ENCODE data around the gene CDON. TPM values are rescaled to one million over a fixed set of nuclear protein-coding genes. Genes with fewer than 3 reads are reported as not detected.

CDON gene
- total RNA-seq, 4 donors from 2014 or later, result 14.2 to 40.9 (median 29.1) TPM

DNA sequence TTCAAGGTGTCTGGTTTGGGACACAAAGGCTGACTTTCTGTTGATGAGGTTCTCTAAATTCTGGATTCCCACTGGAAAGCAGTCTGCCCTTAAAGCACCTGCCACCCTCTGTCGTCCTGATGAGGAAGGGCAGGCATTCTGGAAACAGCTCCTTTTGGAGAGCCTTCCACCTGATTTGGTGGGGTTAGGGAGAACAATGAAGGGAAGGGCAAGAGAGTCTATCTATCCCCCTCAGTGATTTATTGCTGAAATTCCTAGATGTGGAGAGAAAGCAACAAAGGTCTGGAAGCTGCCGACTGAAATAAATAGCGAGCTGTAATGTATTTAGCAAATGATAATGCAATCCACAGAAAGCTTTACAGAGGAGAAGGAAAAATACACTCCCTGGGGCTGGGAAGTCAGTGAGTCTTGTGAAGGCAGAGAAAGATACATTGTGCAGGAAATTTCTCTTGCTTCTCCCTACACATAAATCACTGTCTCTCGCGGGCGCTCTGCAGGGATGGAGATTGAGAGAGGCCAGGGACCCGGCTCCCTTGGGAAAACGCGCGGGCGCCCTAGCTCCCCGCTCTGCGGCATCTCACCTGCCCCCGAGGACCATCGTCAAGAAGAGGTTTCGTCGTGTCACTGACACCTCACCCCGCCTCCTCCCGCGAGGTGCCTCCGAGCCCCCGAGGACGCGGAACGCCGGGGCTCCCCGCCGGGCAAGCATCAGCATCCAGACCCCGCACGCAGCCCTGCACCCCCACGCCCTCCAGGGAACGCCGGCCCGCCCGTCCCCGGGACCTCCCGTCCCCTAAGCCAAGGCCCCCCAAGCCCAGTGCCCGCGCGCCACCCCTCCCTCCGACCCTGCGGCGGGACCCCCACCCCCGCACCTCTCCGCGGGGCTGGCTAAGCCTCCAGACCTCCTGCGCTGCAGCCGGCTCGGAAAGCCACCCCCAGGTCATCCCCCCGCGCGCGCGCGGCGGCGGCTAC is 673 bp downstream of the CDON start:
- Histone ChIP-seq H3K27ac (peak overlapping the region; percentile 19 to 89 (median 88)), H3K36me3 (no peaks in the 10 kb centered on the region), H3K27me3 (no peaks in the 10 kb centered on the region), H3K4me3 (peak overlapping the region; percentile 80 to 100), H3K4me1 (peaks cover 0 to 59% (median 0%) of the 10 kb centered on the region in 3 donors), H3K9me3 (no peaks in the 10 kb centered on the region)
- ATAC-seq, result peak; percentile 0
- 0% methylated on average over 3 to 9 of the region's 57 CpGs for WGBS, 2 donors (ENCODE audit: low coverage in 1 of 2)
- no peak for TF ChIP-seq EP300 (IDR thresholded peaks at IDR 0.05)
- no peak for TF ChIP-seq POLR2A (IDR thresholded peaks at IDR 0.05)
- TF ChIP-seq POLR2AphosphoS5 (IDR thresholded peaks at IDR 0.05), result no peak
- TF ChIP-seq, protein P1, sequence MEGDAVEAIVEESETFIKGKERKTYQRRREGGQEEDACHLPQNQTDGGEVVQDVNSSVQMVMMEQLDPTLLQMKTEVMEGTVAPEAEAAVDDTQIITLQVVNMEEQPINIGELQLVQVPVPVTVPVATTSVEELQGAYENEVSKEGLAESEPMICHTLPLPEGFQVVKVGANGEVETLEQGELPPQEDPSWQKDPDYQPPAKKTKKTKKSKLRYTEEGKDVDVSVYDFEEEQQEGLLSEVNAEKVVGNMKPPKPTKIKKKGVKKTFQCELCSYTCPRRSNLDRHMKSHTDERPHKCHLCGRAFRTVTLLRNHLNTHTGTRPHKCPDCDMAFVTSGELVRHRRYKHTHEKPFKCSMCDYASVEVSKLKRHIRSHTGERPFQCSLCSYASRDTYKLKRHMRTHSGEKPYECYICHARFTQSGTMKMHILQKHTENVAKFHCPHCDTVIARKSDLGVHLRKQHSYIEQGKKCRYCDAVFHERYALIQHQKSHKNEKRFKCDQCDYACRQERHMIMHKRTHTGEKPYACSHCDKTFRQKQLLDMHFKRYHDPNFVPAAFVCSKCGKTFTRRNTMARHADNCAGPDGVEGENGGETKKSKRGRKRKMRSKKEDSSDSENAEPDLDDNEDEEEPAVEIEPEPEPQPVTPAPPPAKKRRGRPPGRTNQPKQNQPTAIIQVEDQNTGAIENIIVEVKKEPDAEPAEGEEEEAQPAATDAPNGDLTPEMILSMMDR (IDR thresholded peaks at IDR 0.05), result peak; percentile 38 to 78 (median 69)

DNA sequence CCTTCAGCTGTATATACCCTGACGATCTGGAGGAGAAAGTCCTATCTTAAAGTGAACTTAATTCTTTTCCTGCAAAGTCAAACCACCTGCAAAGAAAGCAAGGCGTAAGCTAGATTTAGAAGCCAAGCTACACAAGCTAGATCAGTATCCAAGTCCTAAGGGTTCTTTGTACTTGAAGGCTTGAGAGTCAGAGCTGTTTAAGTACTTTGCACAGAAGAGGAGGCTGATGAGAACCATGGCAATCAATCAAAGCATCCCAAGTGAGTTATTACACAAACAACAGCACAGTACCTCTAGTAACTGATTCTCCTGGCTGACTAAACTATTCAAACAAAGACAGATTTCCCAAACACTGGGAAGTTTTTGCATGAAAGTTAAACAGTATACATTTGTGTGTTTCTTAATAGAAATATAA is 1.9 kb downstream of the CDON start:
- WGBS, 2 donors (ENCODE audit: low coverage in 1 of 2), result 20 to 26% methylated on average over 2 of the region's 2 CpGs
- Histone ChIP-seq H3K4me3 (peak overlapping the region in 1 of 2 donors; percentile 100), H3K4me1 (peaks cover 0 to 65% (median 0%) of the 10 kb centered on the region in 3 donors), H3K36me3 (no peaks in the 10 kb centered on the region), H3K27ac (peak overlapping the region in 3 of 4 donors; percentile 87 to 89 (median 88)), H3K9me3 (no peaks in the 10 kb centered on the region), H3K27me3 (no peaks in the 10 kb centered on the region)
- no peak for ATAC-seq
- no peak for TF ChIP-seq POLR2AphosphoS5 (IDR thresholded peaks at IDR 0.05)

DNA sequence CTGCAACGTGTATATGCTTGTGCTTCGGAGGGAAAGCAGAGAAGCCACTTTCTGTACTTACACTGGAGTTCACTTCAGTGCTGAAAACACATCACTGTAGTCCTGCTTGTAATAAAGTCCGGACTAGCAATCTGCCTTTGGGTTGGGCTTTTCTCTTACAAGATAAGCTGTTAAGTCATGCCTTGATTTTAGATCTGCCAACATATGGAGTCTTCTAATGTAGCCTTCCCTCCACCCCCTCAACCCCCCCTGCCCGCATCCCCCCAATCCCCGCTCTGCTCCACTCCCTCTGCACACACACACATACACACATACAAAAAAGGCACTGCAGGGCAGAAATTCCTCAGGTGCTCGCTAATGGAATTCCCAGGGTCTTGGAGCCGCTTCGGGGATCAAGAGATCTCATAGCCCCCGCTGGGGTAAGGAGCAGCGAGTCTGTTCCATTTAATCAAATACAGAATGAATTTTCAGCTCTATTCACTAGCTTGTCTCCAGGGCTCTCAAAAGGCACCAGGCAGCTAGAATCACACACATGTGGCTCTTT is 3.4 kb downstream of the CDON start:
- no peak for ATAC-seq
- 22 to 34% methylated on average over 3 to 5 of the region's 10 CpGs for WGBS, 2 donors (ENCODE audit: low coverage in 1 of 2)
- Histone ChIP-seq H3K4me3 (peak overlapping the region in 1 of 2 donors; percentile 7), H3K27ac (peak overlapping the region in 3 of 4 donors; percentile 38 to 88 (median 53)), H3K36me3 (no peaks in the 10 kb centered on the region), H3K9me3 (no peaks in the 10 kb centered on the region), H3K27me3 (no peaks in the 10 kb centered on the region), H3K4me1 (peaks cover 0 to 65% (median 0%) of the 10 kb centered on the region in 3 donors)
- TF ChIP-seq, protein P1 (IDR thresholded peaks at IDR 0.05), result no peak
- TF ChIP-seq POLR2AphosphoS5 (IDR thresholded peaks at IDR 0.05) (no peak), EP300 (IDR thresholded peaks at IDR 0.05) (no peak), POLR2A (IDR thresholded peaks at IDR 0.05) (no peak)

DNA sequence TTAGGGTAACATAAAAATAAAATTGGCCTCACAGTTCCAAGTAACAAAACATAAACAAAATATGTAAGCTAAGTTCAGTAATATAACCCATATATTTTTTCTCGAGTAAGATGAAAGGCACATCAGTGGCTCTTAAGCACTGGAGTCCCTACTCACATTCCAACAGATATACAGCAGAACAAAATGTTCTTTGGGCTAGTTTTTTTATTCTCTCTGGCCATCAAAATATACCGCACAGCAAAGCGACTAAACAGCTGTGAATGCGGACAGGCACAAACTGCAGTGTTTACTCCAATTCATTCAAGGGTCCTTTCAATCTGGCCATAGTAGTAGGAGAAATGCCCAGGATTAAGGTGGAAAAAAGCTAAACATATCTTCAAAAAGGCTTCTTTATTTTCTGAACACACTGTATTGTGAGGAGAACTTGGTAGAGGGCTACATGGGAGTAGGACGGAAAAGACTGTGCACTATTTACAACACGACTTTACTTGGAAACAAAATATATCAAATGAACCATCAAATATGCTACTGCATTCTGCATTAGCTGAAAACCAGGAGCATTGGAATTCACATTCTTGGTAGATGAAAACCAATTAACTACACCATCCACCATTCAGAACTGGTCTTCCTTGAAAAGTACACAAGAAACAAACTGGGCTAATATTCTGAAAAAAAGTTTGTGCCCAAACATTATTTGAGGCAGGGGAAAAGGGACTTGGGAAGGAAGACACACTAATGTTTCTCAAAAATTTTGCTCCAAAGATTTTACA is 4.4 kb downstream of the CDON start:
- no peak for ATAC-seq
- Histone ChIP-seq H3K4me1 (peaks cover 0 to 60% (median 0%) of the 10 kb centered on the region in 3 donors), H3K4me3 (no peak overlapping the region), H3K27ac (peak overlapping the region in 2 of 4 donors; percentile 37 to 53), H3K36me3 (no peaks in the 10 kb centered on the region), H3K27me3 (no peaks in the 10 kb centered on the region), H3K9me3 (no peaks in the 10 kb centered on the region)
- TF ChIP-seq EP300 (IDR thresholded peaks at IDR 0.05), result no peak
- TF ChIP-seq, protein P1 (IDR thresholded peaks at IDR 0.05), result no peak
- no peak for TF ChIP-seq POLR2A (IDR thresholded peaks at IDR 0.05)
- TF ChIP-seq POLR2AphosphoS5 (IDR thresholded peaks at IDR 0.05), result no peak
- WGBS, 2 donors (ENCODE audit: low coverage in 1 of 2), result 57 to 72% methylated on average over 5 to 6 of the region's 6 CpGs

DNA sequence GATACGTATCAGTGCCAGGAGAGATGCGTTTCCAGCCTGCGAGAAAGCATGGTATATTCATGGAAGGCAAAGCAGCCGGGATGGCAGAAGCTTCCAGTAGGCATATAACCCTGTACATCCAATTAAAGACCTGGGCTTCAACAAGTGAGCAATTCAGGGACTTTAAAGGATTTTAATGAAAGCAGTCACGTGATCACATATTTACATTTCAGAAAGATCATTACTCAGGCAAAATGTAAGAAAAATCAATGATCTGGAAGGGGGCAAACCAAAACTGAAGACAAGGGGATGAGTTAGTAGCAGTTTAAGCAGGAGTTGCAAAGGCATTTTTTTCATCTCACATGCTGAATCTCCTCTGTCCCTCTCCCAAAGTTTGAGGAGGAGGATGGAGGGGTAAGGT is 7.8 kb downstream of the CDON start:
- Histone ChIP-seq H3K4me3 (no peak overlapping the region), H3K36me3 (no peaks in the 10 kb centered on the region), H3K27me3 (no peaks in the 10 kb centered on the region), H3K9me3 (no peaks in the 10 kb centered on the region), H3K27ac (no peak overlapping the region), H3K4me1 (peaks cover 0 to 40% (median 0%) of the 10 kb centered on the region in 3 donors)
- no peak for ATAC-seq
- TF ChIP-seq EP300 (IDR thresholded peaks at IDR 0.05) (no peak), POLR2A (IDR thresholded peaks at IDR 0.05) (no peak), POLR2AphosphoS5 (IDR thresholded peaks at IDR 0.05) (no peak)
- TF ChIP-seq, protein P1 (IDR thresholded peaks at IDR 0.05), result no peak
- 89% methylated on average over 4 to 5 of the region's 5 CpGs for WGBS, 2 donors (ENCODE audit: low coverage in 1 of 2)
